ENCODE results near the gene ABCC12.

GRCh38 chr16:48136547-48137360 is 19.0 kb downstream of the ABCC12 start:
- TF ChIP-seq ZNF384 (IDR thresholded peaks at IDR 0.05) (no peak), ARNT (IDR thresholded peaks at IDR 0.05) (no peak), FOXA1 (IDR thresholded peaks at IDR 0.05) (no peak), SP1 (IDR thresholded peaks at IDR 0.05) (no peak), FOXK2 (IDR thresholded peaks at IDR 0.05) (no peak), ELF4 (IDR thresholded peaks at IDR 0.05) (no peak), FOXM1 (IDR thresholded peaks at IDR 0.05; ENCODE audit: borderline replicate concordance) (no peak), BHLHE40 (IDR thresholded peaks at IDR 0.05; ENCODE audit: borderline replicate concordance) (no peak), PKNOX1 (IDR thresholded peaks at IDR 0.05) (no peak), LEF1 (IDR thresholded peaks at IDR 0.05; ENCODE audit: borderline replicate concordance) (no peak)
